Mucosa of descending colon (tissue), 3 donors: ENCODE results near the gene YBX2. TPM values are rescaled to one million over a fixed set of nuclear protein-coding genes. Genes with fewer than 3 reads are reported as not detected.

Experiments used
- ATAC-seq: fragments of 200-7000 bp; cut with Tn5 transposase; one replicate; pipeline ENCODE4 v1.9.1; 2020; ENCODE audit warnings: mild to moderate bottlenecking, moderate library complexity
- DNase-seq, 3 donors: peaks; one replicate each; pipeline ENCODE4 v3.0.0-alpha.2; 2020
- H3K36me3 ChIP-seq: fragments of 200-600 bp; one replicate; pipeline ENCODE4 v1.8.0; 2021; ENCODE audit warnings: low read depth, mild to moderate bottlenecking
- H3K4me1 ChIP-seq: fragments of 200-600 bp; one replicate; pipeline ENCODE4 v1.8.0; 2021; ENCODE audit warnings: low read depth, mild to moderate bottlenecking
- H3K4me3 ChIP-seq: fragments of 200-600 bp; one replicate; pipeline ENCODE4 v1.8.0; 2021; ENCODE audit warnings: mild to moderate bottlenecking
- H3K9me3 ChIP-seq: fragments of 200-600 bp; one replicate; pipeline ENCODE4 v1.8.0; 2021; ENCODE audit warnings: mild to moderate bottlenecking
- intact Hi-C, 2 donors: fragments of 100-400 bp; cut with DNase I in 1 of 2; cut with micrococcal nuclease in 1 of 2; formaldehyde crosslinking; loops; one replicate each; pipeline versions ENCODE4 v1.11.0 to v1.11.1; 2022; cut with DNase I, micrococcal nuclease
- total RNA-seq, 3 donors: library from RNA; stranded (reverse); fragmentation: NEBNext Ultra II Directional in 2 of 3; extraction: Animal tissue kit (Norgen Biotek cat#: 25700) in 2 of 3; gene quantifications; one replicate each; pipeline versions ENCODE4 v1.2.1 to v1.2.4, GENCODE V29; 2021 to 2023
- TF ChIP-seq, protein P1 (sequence below): fragments of 200-600 bp; IDR thresholded peaks from one replicate; pipeline ENCODE4 v1.8.0; 2022; ENCODE audit warnings: antibody characterized with exemption, mild to moderate bottlenecking
- donor health status: DM: no; HTN: no; CAD: no; lungs with moderate emphysema.
- donor health status: DM: no; HTN: no; CAD: no.
- donor health status: DM: no; HTN: yes; CAD: no.

The YBX2 gene
- total RNA-seq, 3 donors from 2014 or later: 17.9 to 71.4 (median 37.8) TPM

DNA sequence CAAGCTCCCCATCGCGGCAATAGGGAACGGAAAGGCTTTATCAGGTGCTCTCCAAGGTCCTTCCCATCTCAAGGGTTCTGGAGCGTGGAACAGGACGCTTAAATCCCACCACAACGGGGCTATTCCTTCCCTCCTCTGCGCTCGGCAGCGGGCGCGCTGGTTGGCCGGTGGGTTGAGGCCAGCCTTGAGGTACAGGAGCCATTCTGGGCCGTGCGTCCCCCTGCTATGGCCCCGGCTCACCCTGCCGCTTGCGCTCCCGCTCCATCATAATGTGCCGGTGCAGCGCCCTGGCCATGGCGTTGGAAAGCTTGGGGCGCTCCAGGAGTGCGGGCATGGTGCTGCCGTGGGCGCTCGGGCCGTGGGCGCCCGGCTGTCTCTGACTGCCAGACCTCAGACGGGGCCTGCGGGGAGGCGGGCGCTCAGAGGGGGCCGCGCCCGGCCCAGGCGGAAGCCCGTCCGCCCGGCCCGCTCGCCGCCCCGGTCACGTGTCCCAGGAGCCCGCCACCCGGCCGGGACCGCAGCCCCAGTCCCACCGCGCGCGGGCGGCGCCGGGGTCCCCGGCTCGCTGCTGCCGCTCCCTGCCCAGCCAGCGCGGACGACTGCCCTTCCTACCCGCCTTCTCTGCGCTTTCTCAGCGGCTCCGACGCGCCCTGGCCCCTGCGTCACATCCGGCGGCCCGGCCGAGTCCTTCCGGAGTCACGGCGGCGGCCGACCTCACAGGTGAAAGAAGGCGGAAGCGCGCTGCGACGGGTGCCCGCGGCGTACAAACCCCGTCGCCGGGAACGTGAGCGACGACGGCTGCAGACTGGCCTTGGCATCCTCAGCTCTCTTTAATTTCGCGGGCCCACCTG, 20.5 kb upstream of the YBX2 start, which contains the start of gene GPS2:
Gene GPS2 (minus strand): TSS at position 642 of the 851 bp plus-strand sequence. CDS start 308 bp downstream, at position 334.
- peak; percentile 95 for ATAC-seq
- intact Hi-C loops: no loop called here
- peak within 1 kb of the TSS; percentile 81 for H3K4me3 ChIP-seq
- peaks cover 8% of the 10 kb centered on the region for H3K36me3 ChIP-seq
- peak; percentile 95 to 96 (median 96) for DNase-seq
- TF ChIP-seq, protein P1, sequence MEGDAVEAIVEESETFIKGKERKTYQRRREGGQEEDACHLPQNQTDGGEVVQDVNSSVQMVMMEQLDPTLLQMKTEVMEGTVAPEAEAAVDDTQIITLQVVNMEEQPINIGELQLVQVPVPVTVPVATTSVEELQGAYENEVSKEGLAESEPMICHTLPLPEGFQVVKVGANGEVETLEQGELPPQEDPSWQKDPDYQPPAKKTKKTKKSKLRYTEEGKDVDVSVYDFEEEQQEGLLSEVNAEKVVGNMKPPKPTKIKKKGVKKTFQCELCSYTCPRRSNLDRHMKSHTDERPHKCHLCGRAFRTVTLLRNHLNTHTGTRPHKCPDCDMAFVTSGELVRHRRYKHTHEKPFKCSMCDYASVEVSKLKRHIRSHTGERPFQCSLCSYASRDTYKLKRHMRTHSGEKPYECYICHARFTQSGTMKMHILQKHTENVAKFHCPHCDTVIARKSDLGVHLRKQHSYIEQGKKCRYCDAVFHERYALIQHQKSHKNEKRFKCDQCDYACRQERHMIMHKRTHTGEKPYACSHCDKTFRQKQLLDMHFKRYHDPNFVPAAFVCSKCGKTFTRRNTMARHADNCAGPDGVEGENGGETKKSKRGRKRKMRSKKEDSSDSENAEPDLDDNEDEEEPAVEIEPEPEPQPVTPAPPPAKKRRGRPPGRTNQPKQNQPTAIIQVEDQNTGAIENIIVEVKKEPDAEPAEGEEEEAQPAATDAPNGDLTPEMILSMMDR: no peak
- peaks cover 18% of the 10 kb centered on the region for H3K4me1 ChIP-seq
- H3K9me3 ChIP-seq: no peaks in the 10 kb centered on the region

DNA sequence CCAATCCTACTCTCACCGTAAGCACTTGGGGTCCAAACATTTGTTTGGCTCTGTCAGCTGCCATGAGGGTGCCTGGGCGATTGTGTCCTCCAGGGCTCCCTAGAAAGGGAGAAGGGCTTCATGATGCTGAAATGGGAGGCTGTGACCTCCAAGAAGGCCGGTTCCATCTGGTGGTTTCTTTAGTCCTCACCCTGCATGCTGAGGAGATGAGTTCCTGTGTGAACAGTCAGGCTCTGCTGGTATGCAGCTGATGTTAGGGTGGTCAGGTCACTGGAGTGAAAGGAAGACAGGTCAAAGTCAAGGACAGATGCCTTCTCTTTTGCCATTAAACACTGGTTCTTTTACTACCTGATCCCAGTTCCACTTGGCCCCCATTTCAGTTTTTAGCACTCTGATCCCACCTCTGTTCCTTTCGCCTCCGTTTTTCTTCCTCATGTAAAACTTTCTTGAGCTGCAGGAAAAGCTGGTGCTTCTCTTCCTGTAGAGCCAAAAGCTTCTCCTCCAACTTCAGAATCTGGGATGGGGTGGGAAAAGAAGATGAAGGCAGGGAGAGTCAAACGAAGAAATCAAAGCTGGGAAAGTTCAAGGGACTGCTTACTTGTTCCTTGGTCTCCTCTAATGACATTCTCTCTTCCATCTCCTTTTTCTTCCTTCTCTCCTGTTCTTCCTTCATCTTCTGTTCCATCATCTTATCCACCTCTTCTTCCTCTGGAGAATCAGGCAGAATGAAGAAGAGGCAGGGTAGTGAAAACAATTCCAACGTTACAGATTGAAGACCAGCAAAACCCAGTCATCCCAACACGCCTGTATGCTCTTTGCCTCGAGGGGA, 19.7 kb upstream of the YBX2 start:
- intact Hi-C loops: no loop called here
- TF ChIP-seq, protein P1: no peak
- H3K4me3 ChIP-seq: peak overlapping the region; percentile 81
- no peaks in the 10 kb centered on the region for H3K9me3 ChIP-seq
- peaks cover 27% of the 10 kb centered on the region for H3K4me1 ChIP-seq
- ATAC-seq: no peak
- peaks cover 8% of the 10 kb centered on the region for H3K36me3 ChIP-seq
- DNase-seq: no peak

DNA sequence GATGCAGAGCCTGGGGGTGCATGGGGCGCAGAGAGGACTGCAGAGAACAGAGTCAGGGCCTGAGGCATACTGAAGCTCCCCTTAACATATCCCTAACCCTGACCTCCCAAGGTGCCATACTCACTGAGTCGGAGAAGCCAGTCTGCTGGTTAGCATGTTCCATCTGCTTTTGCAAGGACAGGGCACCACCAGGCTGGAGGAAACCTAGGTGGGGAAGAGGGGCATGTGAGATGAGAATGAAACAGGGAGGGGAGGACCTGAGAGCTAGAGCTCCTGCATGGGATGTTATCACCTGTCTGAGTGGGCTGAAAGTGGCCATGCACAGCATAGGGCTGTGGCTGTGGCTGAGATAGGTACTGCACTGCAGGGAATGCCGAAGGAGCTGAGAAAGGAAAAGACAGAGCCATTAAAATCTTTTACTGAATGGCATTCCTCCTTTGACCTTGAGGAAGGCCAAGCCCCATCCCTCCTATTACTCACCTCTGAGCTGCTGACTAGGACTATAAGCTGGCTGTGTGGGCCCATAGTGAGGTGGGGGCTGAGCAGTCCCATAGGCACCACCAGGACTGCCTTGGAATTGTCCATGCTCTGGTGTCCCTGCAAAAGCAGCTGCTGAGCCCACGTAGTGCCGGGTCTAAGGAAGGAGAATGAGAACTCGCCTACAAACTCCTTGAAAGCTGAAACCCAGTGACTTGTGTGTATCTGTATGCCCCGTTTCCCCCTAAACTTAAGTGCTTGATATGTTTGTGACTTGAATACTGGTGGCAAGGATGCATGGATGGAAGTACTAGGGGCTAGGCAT, 18.9 kb upstream of the YBX2 start:
- Histone ChIP-seq H3K4me3 (no peak overlapping the region), H3K9me3 (no peaks in the 10 kb centered on the region), H3K36me3 (peaks cover 8% of the 10 kb centered on the region), H3K4me1 (peaks cover 29% of the 10 kb centered on the region)
- intact Hi-C loops: no loop called here
- no peak for DNase-seq
- no peak for ATAC-seq
- TF ChIP-seq, protein P1: no peak

DNA sequence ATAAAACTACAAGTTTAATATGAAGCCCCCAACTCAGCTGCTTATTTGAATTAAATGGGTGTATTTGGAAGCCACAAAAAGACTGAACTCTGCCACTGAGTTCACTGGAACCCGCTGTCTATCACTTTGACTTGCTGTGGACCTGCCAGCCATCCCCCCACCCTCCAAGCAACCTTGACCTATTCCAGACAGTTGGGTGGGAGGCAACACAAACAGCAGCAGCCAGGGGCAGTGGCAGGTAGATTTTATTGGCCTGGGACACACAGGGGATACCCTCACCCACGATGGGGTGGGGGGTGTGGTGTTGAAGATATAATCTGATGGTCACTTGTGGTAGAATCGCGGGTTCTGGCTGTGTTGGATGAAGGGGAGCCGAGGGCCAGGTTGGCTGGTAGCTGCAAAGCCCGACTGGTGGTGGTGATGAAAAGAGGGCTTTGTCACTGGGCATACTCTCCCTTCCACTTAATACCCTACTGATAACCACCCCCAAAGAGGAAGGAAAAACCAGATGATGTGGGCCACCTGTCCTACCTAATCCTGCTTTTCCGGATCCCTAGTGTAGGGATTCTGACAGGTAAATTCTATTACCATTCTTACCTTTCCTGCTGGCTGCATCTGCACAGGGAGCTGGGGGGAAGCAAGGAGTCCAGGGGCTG, 18.1 kb upstream of the YBX2 start:
- peaks cover 29% of the 10 kb centered on the region for H3K4me1 ChIP-seq
- intact Hi-C loops: no loop called here
- no peak for ATAC-seq
- no peaks in the 10 kb centered on the region for H3K9me3 ChIP-seq
- H3K36me3 ChIP-seq: peaks cover 8% of the 10 kb centered on the region
- peak in 1 of 3 donors; percentile 44 for DNase-seq
- TF ChIP-seq, protein P1: no peak
- H3K4me3 ChIP-seq: no peak overlapping the region
